Bronchial epithelial cell (primary cell): ENCODE measurements around the gene MAK. TPM values are rescaled to one million over a fixed set of nuclear protein-coding genes. Genes with fewer than 3 reads are reported as not detected.
"Not testable (repeated sequence)": the region's sequence is repeated elsewhere in the genome, so short reads cannot be mapped to it uniquely, and the experiment has no call there.

Experiments used
- DNase-seq: peaks from one replicate; pipeline ENCODE4 v3.0.0-alpha.2; 2010; ENCODE audit warnings: low read depth
- FAIRE-seq: peaks from 2 replicates; lab custom pipeline; 2011; peaks lifted over from hg19 to GRCh38; lab: Jason Lieb, UNC
- H3K27me3 ChIP-seq: 2 replicates; pipeline ENCODE4 v1.5.1; 2011; ENCODE audit warnings: low read length; ENCODE audit not compliant: control insufficient read depth, insufficient read depth
- H3K36me3 ChIP-seq: 2 replicates; pipeline ENCODE4 v1.5.1; 2011; ENCODE audit warnings: low read length; ENCODE audit not compliant: control insufficient read depth, insufficient read depth
- H3K4me3 ChIP-seq: 2 replicates; pipeline ENCODE4 v1.5.1; 2011; ENCODE audit warnings: mild to moderate bottlenecking, low read depth, low read length, control low read depth
- CTCF ChIP-seq: IDR thresholded peaks from 2 replicates; pipeline ENCODE4 v1.5.1; 2011; ENCODE audit warnings: mild to moderate bottlenecking, moderate library complexity, low read length, control low read depth, inconsistent platforms; ENCODE audit not compliant: insufficient read depth, severe bottlenecking
- total RNA-seq: library from RNA; depleted of rRNA; stranded (reverse); fragments of >200 nt; gene quantifications from 2 replicates; pipeline ENCODE4 v1.2.1, GENCODE V29; 2014

Gene MAK
- total RNA-seq, 1 donor from 2014 or later, result not detected

DNA sequence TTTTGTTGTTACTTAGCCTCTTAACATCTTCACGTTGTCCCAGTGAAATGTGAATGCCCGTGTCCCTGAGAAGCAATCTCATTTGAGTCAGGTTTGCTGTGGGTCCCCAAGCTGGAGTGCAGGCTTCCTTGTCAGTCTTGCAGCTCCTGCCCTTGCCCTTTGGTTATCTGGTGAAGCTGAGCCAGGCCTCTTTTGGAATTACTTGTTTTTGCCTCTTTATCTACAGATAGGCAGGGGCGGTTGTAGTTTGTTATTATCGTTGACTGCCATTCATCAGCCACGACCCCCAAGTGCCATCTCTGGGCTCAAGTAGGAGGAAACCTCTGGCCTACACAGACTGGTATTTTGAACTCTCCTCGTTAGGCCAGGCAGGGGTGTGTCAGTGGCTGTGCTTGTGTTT is 113.3 kb downstream of the MAK start:
- no peak for TF ChIP-seq CTCF
- no peak overlapping the region for H3K4me3 ChIP-seq
- no peaks in the 10 kb centered on the region for H3K27me3 ChIP-seq
- no peak for FAIRE-seq
- DNase-seq, result no peak
- peaks cover 17% of the 10 kb centered on the region for H3K36me3 ChIP-seq

DNA sequence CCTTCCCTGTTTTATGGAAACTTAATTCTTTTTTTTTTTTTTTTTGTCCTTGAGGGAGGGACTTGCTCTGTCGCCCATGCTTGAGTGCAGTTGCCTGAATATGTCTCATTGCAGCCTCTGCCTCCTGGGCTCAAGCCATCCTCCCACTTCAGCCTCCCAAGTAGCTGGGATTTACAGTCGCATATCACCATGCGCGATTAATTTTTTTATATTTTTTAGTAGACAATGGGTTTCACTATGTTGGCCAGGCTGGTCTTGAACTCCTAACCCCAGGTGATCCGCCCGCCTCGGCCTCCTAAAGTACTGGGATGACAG is 114.8 kb downstream of the MAK start:
- TF ChIP-seq CTCF, result no peak
- Histone ChIP-seq H3K4me3 (peak overlapping the region; percentile 71), H3K36me3 (peaks cover 17% of the 10 kb centered on the region), H3K27me3 (no peaks in the 10 kb centered on the region)
- DNase-seq (no peak), FAIRE-seq (no peak)

- no peak for FAIRE-seq
- DNase-seq, result peak; percentile 93
- Histone ChIP-seq H3K4me3 (peak within 1 kb of the TSS; percentile 71), H3K36me3 (peaks cover 16% of the 10 kb centered on the region), H3K27me3 (no peaks in the 10 kb centered on the region)
- TF ChIP-seq CTCF, result no peak
Measured at GRCh38 chr6:10722820-10723566, 115.3 kb downstream of the MAK start, which contains the start of gene TMEM14C. TMEM14C (plus strand) TSS chr6:10723070; CDS start chr6:10724614, 1,544 bp downstream.

DNA sequence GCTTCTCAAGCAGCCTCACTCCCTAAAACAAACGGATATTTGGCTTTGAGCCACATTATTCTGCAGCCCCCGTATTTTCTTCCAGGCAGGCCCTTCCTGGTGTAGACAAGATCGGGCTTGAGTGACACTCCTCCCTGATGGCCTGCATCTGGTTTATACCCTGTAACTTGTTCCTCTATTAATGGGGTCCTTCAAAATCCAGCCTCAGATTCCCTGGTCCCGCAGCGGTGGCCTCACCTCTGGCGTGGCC is 115.8 kb downstream of the MAK start:
- no peak for TF ChIP-seq CTCF
- peak overlapping the region; percentile 71 for H3K4me3 ChIP-seq
- H3K36me3 ChIP-seq, result peaks cover 13% of the 10 kb centered on the region
- FAIRE-seq (no peak), DNase-seq (no peak)
- no peaks in the 10 kb centered on the region for H3K27me3 ChIP-seq

- FAIRE-seq (no peak), DNase-seq (no peak)
- H3K27me3 ChIP-seq, result no peaks in the 10 kb centered on the region
- H3K4me3 ChIP-seq, result peak overlapping the region; percentile 71
- no peak for TF ChIP-seq CTCF
- H3K36me3 ChIP-seq, result peaks cover 13% of the 10 kb centered on the region
Measured at GRCh38 chr6:10721850-10722569, 116.3 kb downstream of the MAK start.

DNA sequence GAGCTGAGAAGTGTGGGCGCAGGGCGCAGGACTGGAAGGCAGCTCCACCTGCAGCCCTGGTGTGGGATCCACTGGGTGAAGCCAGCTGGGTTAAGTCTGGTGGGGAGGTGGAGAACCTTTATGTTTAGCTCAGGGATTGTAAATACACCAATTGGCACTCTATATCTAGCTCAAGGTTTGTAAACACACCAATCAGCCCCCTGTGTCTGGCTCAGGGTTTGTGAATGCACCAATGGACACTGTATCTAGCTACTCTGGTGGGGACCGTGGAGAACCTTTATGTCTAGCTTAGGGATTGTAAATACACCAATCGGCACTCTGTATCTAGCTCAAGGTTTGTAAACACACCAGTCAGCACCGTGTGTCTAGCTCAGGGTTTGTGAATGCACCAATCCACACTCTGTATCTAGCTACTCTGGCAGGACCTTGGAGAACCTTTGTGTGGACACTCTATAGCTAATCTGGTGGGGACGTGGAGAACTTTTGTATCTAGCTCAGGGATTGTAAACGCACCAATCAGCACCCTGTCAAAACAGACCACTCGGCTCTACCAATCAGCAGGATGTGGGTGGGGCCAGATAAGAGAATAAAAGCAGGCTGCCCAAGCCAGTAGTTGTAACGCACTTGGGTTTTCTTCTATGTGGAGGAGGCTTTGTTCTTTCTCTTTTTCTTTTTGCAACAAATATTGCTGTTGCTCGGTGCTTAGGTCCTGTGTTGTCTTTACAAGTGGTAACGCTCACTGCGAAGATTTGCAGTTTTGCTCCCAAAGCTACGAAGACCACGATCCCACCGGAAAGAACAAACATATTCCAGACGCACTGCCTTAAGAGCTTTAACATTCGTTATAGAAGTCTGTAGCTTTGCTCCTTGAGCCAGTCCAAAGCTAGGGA is 117.1 kb downstream of the MAK start:
- not testable (repeated sequence) for H3K27me3 ChIP-seq, FAIRE-seq, DNase-seq
- Histone ChIP-seq H3K4me3 (peak overlapping the region; percentile 35), H3K36me3 (peaks cover 11% of the 10 kb centered on the region)
